ENCODE data around the gene WDR44. TPM values are rescaled to one million over a fixed set of nuclear protein-coding genes. Genes with fewer than 3 reads are reported as not detected.
A peak's percentile ranks its signal among the peaks of the same experiment; 100 is the strongest.

The WDR44 gene
- total RNA-seq, 1 donor from 2014 or later: 5.6 TPM

GRCh38 chrX:118355225-118355920 lies 9.5 kb downstream of the WDR44 start:
- ATAC-seq (peak; percentile 82), DNase-seq (ENCODE audit: low spot score) (no peak)

DNA sequence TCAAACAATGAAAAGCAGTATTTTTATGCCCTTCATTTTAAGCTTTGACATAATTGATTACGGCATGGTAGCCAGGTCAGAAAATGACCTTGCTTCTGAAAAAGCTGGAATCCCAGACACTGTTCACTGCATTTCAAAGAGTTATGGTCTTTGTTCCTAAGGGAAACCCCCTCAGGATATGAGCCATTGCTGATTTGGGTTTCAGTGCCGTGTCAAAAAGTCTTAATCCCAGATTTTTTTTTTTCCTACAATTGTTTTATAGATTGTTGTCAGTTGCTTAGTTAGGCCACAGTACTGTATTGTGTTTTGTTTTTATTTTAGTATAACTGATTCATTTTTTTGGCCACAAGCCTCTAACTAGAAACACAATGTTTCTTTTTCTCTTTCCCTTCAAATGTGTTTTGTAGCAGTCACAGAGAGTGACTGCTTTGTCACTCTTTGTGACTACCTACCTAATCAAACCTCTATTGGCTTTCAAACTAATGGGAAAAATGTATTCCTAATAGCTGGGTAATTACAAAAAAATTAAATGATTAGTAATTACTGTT lies 10.3 kb downstream of the WDR44 start:
- ATAC-seq (no peak), DNase-seq (ENCODE audit: low spot score) (no peak)

DNA sequence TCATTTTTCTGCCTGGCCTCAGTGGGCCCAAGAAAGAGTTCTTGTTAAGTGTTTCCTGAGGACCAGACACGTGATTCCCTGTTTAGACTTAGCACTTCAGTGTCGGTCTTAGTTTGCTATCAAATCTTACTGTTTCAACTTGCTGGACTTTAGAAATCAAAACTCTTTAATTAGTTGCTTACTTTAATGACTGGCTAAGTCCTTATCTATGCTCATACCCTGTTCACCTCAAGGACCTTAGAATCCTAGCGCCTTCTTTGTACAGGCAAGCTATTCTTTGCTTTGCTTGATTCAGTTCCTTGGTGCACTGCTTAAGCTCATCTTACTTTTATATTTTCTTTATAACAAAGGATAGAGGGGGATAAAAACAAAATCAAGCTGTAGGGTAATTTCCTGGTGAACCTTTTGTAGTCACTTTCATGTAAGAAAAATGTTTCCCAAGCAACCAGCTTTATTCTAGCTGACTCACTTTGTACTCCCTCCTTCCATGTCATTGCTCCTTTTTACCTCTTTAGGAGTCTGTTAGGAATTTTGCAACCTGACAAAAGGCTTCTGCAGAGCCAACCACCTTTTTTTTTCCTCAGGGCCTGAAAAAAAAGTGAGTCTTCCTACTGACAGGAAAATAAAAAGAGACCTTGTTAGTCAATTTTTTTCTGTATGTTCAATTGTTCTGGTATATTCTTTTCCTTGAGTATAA lies 14.7 kb downstream of the WDR44 start:
- ATAC-seq (no peak), DNase-seq (ENCODE audit: low spot score) (no peak)

GRCh38 chrX:118364261-118364660 lies 18.4 kb downstream of the WDR44 start:
- DNase-seq (ENCODE audit: low spot score) (no peak), ATAC-seq (no peak)

GRCh38 chrX:118367338-118367737 lies 21.4 kb downstream of the WDR44 start:
- ATAC-seq: no peak
- DNase-seq (ENCODE audit: low spot score): no peak

- DNase-seq (ENCODE audit: low spot score) (no peak), ATAC-seq (peak; percentile 53)
These were observed 22.5 kb downstream of the WDR44 start for GRCh38 chrX:118368398-118368797.

GRCh38 chrX:118370921-118371624 lies 25.2 kb downstream of the WDR44 start:
- no peak for ATAC-seq
- no peak for DNase-seq (ENCODE audit: low spot score)

GRCh38 chrX:118373538-118373937 lies 27.6 kb downstream of the WDR44 start:
- no peak for DNase-seq (ENCODE audit: low spot score)

GRCh38 chrX:118383120-118383519 lies 37.2 kb downstream of the WDR44 start:
- no peak for ATAC-seq
- DNase-seq (ENCODE audit: low spot score): no peak

More at GRCh38 chrX:118373538-118373937, 27.6 kb downstream of the WDR44 start:
- peak; percentile 94 for ATAC-seq

DNA sequence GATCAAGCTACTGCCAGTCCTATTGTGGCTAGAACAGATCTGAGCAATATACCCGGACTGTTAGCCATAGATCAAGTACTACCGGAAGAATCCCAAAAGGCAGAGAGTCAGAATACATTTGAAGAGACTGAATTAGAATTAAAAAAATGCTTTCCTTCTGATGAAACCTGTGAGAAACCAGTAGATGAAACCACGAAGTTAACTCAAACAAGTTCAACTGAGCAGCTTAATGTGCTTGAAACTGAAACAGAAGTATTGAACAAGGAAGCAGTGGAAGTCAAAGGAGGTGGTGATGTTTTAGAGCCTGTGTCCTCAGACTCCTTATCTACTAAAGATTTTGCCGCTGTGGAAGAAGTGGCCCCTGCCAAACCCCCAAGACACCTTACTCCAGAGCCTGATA lies 46.8 kb downstream of the WDR44 start:
- DNase-seq (ENCODE audit: low spot score) (no peak), ATAC-seq (no peak)

GRCh38 chrX:118396113-118396512 lies 50.2 kb downstream of the WDR44 start:
- ATAC-seq (no peak), DNase-seq (ENCODE audit: low spot score) (no peak)

DNA sequence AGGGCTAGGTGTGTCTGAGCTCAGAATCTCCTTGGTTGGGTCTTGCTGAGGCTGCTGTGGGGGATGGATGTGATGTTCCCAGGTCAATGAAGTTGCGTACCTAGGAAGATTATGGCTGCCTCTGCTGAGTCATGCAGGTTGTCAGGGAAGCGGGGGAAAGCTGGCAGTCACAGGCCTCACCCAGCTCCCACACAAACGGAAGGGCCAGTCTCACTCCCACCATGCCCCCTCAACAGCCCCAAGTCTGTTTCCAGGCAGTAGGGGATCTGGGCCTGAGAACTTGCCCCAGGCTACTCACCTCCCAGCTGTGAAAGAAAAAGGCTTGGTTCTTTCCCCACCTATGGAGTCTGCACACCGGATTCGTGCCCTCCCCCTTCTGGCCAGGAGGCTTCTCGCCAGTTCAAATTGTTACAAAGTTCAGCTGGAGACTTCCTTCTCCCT lies 72.9 kb downstream of the WDR44 start:
- peak; percentile 49 for DNase-seq (ENCODE audit: low spot score)
- peak; percentile 81 for ATAC-seq

GRCh38 chrX:118420462-118420861 lies 74.6 kb downstream of the WDR44 start:
- no peak for DNase-seq (ENCODE audit: low spot score)

GRCh38 chrX:118423558-118423957 lies 77.7 kb downstream of the WDR44 start:
- DNase-seq (ENCODE audit: low spot score) (no peak), ATAC-seq (no peak)

More at GRCh38 chrX:118420462-118420861, 74.6 kb downstream of the WDR44 start:
- peak; percentile 95 for ATAC-seq

DNA sequence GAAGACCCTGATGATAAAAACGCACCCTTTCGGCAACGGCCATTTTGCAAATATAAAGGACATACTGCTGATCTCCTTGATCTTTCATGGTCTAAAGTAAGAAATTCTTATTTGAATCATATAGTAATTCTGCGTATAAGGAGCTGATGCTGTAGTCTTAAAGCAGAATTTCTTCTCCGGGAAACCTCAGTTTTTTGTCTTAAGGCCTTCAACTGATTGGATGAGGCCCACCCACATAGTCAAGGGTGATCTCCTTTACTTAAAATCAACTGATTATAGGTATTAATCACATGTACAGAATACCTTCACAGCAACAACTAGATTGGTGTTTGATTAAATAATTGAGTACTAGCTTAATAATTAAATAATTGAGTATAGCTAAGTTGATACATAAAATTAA lies 86.9 kb downstream of the WDR44 start:
- DNase-seq (ENCODE audit: low spot score) (no peak), ATAC-seq (no peak)

- DNase-seq (ENCODE audit: low spot score) (no peak), ATAC-seq (no peak)
These were observed 91.4 kb downstream of the WDR44 start for GRCh38 chrX:118437283-118437682.

- ATAC-seq (no peak), DNase-seq (ENCODE audit: low spot score) (no peak)
These were observed 102.4 kb downstream of the WDR44 start for GRCh38 chrX:118448273-118448783.

- ATAC-seq (no peak), DNase-seq (ENCODE audit: low spot score) (no peak)
These were observed 109.1 kb downstream of the WDR44 start for GRCh38 chrX:118455013-118455412.

DNA sequence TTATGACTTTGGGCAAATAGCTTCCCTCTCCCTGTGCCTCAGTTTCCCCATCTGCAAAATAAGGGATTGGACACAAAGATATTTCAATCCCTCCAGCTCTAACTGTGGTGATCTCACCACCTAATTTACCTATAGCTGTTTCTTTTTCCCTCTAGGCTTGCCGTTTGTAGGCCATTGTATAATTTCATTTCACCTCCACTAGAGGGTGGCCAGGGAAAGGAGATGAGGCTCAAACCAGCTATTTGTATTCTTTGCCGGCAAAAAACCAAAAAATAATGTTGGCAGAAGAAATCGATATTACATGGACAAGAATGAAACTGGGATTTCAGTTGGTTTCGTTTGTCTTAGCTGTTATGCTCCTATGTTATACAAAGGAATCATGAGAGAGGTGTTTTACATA lies 113.6 kb downstream of the WDR44 start:
- DNase-seq (ENCODE audit: low spot score) (no peak), ATAC-seq (peak; percentile 91)

- DNase-seq (ENCODE audit: low spot score) (no peak), ATAC-seq (no peak)
These were observed 118.6 kb downstream of the WDR44 start for GRCh38 chrX:118464501-118464900.

- no peak for DNase-seq (ENCODE audit: low spot score)
- ATAC-seq: no peak
These were observed 122.2 kb downstream of the WDR44 start for GRCh38 chrX:118468122-118468521.
